GM21717 (cell line): ENCODE measurements around the gene GPM6B.
"Not testable (repeated sequence)": the region's sequence is repeated elsewhere in the genome, so short reads cannot be mapped to it uniquely, and the experiment has no call there.

Experiments
- ATAC-seq: cut with Tn5 transposase; IDR thresholded peaks from one replicate; pipeline ENCODE4 v1.9.1; 2021; ENCODE audit warnings: mild to moderate bottlenecking, moderate library complexity; ENCODE audit not compliant: unreplicated experiment

Gene GPM6B

DNA sequence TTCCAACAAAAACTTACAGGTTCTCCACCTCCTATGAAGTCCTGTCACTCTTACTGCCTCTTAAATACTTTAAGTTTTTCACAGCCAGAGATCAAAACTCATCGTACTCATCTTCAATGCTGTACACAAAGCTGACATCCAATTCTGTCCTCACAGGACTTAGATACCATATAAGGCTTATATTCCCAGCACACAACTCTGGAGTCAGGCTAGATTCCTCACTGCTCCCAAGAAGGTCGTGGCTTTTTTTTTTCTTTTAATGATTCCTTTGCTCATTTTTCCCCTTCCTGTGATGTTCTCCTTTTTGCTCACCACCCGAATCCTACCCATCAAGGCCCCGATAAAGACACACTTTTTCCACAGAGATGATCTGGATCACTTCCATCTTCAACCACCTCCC is 83.4 kb downstream of the GPM6B start:
- ATAC-seq: no peak

DNA sequence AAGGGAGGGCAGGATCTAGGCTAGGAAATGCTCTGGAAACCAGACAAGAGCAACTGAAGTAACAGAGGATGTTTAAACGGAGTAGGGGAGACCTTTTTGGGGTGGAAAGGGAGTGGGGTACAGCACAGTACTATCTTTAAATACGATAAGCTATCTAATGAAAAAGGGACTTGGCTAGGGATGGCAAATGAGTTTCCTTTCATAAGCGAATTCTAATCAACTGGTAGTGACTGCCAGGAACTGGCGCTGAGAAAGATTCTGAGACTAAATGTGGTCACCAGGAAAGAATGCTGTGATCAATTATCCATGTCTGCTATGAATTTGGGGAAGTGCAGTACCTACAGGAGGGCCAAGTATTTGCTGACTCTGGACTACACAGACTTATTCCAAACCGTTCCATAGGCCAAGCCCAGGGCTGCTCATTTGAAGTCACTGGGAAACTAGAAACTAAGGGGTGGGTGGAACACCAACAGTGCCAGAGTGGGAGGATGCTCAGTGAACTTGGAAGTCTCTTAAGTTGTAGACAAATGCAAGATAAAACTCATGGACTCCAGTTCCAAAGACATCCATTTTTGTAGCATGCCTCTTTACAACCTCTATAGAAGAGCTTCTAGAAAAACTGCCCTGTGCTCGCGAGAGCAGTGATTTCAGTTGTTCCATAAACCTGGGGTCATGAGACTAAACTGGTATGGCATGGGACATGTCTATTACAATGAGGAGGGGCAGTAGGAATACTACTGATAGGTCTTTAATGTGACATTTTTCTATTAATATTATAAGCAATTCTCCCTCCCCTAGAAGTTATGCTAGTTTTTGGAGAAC is 84.4 kb downstream of the GPM6B start:
- no peak for ATAC-seq

DNA sequence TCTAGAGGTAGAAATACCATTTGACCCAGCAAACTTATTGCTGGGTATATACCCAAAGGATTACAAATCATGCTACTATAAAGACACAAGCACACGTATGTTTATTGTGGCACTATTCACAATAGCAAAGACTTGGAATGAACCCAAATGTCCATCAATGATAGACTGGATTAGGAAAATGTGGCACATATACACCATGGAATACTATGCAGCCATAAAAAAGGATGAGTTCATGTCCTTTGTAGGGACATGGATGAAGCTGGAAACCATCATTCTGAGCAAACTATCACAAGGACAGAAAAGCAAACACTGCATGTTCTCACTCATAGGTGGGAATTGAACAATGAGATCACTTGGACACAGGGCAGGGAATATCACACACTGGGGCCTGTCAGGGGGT is 86.4 kb downstream of the GPM6B start:
- not testable (repeated sequence) for ATAC-seq

DNA sequence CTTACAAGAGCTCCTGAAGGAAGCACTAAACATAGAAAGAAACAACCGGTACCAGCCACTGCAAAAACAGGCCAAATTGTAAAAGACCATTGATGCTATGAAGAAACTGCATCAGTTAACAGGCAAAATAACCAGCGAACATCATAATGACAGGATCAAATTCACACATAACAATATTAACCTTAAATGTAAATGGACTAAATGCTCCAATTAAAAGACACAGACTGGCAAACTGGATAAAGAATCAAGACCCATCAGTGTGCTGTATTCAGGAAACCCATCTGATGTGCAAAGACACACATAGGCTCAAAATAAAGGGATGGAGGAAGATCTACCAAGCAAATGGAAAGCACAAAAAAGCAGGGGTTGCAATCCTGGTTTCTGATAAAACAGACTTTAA is 90.3 kb downstream of the GPM6B start:
- ATAC-seq: not testable (repeated sequence)

DNA sequence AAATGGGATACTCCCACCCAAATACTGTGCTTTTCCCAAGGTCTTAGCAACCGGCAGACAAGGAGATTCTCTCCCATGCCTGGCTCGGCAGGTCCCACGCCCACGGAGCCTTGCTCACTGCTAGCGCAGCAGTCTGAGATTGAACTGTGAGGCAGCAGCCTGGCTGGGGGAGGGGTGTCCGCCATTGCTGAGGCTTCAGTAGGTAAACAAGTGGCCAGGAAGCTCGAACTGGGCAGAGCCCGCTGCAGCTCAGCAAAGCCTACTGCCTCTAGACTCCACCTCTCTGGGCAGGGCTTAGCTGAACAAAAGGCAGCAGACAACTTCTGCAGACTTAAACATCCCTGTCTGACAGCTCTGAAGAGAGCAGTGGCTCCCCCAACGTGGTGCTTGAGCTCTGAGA is 92.0 kb downstream of the GPM6B start:
- ATAC-seq: not testable (repeated sequence)

DNA sequence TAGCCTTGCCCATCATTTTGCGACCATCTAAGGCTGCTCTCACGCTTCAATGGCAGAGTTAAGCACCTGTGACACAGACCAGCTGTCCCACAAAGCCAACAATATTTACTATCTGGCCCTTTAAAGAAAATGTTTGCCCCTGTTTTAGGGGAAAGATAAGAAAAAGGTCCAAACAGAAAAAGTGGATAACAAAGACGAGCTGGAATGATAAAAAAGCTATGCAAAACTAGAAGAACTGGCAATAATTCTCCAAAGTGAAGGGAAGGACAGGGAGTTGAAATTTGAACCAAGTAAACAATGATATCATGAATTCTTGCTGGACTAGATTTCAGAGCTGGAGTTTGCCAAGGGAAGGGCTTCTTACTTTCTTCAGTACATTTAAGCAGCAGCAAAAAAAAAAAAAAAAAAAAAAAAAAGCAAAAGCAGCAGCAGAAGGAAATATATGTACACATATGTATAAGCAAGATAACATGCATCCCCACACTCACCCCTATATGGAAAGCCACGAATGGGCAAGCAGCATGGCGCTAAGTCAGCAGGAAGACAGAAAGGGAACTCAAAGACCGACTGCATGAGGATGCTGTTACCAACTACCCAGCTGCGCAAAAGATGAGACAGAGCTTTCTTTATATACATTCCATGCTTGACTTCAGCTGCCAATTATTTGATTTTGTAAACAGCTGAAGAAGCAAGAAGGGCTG is 94.9 kb downstream of the GPM6B start:
- no peak for ATAC-seq

DNA sequence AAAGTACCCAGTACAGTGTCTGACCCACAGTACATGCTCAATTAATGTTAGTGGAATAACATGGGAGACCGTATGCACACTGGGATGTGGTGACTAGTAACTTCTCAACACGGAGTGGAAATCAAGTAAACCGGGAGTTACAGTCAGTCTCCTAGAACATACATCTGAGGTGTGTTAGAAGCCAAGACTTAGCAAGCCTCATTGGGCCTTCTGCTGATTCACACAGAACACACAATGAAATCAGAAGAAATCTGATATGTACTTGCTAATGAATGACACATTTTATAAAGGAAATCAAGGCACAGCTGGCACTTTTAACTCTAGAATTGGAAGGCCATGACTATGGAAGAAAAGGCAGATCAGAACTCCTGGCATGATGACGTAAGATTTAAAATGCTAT is 95.5 kb downstream of the GPM6B start:
- ATAC-seq: no peak
